Keratinocyte (primary cell): Measurements from ENCODE around the gene ENTPD7.

ENCODE experiments used
- CTCF ChIP-seq, 3 experiments: IDR thresholded peaks in 1 of 3; conservative IDR thresholded peaks in 1 of 3; optimal IDR thresholded peaks in 1 of 3; 2 replicates in 2 of 3; 3 replicates in 1 of 3; pipeline versions ENCODE3 to v1.5.1; 2011; ENCODE audit warnings: low read length in 3 of 3, mild to moderate bottlenecking in 3 of 3, moderate library complexity in 2 of 3, control low read depth in 1 of 3, inconsistent platforms in 1 of 3; ENCODE audit not compliant: insufficient read depth in 2 of 3; ENCODE audit errors: extremely low read depth in 1 of 3
- EZH2 ChIP-seq: IDR thresholded peaks from one replicate; pipeline ENCODE4 v1.6.1; 2012; ENCODE audit warnings: inconsistent platforms, mild to moderate bottlenecking, low read length, moderate library complexity

DNA sequence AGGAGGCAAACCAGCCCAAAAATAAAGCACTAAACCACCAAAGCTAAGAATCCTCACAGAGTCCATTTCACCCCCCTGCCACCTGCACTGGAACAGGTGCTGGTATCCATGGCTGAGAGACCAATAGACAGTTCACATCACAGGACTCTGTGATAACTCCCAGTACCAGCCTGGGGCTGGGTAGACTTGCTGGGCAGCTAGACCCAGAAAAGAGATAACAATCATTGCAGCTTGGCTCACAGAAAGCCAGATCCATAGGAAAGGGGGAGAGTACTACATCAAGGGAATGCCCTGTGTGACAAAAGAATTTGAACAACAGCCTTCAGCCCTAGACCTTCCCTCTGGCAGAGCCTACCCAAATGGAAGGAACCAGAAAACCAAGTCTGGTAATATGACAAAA is 25.5 kb upstream of the ENTPD7 start:
- TF ChIP-seq EZH2 (no peak), CTCF (optimal IDR thresholded peaks at IDR 0.05 in 1 of 3, IDR thresholded peaks at IDR 0.05 in 1 of 3, conservative IDR thresholded peaks at IDR 0.05 in 1 of 3; ENCODE audit: extremely low read depth in 1 of 3, insufficient read depth in 2 of 3, low read length in 3 of 3) (no peak)
